CD4-positive, alpha-beta T cell (primary cell): Measurements from ENCODE around the gene STRBP. TPM values are rescaled to one million over a fixed set of nuclear protein-coding genes. Genes with fewer than 3 reads are reported as not detected.

Experiments
- ATAC-seq: fragments of 200-7000 bp; cut with Tn5 transposase; one replicate; pipeline ENCODE4 v1.10.0; 2022; ENCODE audit warnings: mild to moderate bottlenecking; ENCODE audit not compliant: poor library complexity
- CTCF ChIA-PET: fragments of 350-600 bp; sonication (Branson Sonifier 250); formaldehyde crosslinking; loops from one replicate; lab custom pipeline; 2021; ENCODE audit warnings: antibody characterized with exemption, inconsistent platforms; lab: Charles Lee
- POLR2A ChIA-PET: fragments of 350-600 bp; sonication (Branson Sonifier 250); formaldehyde crosslinking; loops from one replicate; lab custom pipeline; 2021; ENCODE audit warnings: antibody characterized with exemption, inconsistent platforms; lab: Charles Lee
- DNase-seq, 14 experiments: peaks; one replicate each; pipeline ENCODE4 v3.0.0-alpha.2; 2013 to 2020; ENCODE audit warnings: mixed read lengths in 2 of 14
- H3K27ac ChIP-seq, 2 donors: one replicate each; pipeline versions ENCODE4 v1.5.1 to v1.7.0; 2013; ENCODE audit warnings: low read length in 2 of 2, low read depth in 1 of 2, mild to moderate bottlenecking in 1 of 2
- H3K27me3 ChIP-seq, 2 experiments: 1 replicate in 1 of 2; 2 replicates in 1 of 2; pipeline versions ENCODE4 v1.6.1 to v1.7.0; 2013; ENCODE audit warnings: low read length in 2 of 2, control low read depth in 1 of 2, mild to moderate bottlenecking in 1 of 2, moderate library complexity in 1 of 2; ENCODE audit not compliant: insufficient read depth in 2 of 2, control insufficient read depth in 1 of 2
- H3K36me3 ChIP-seq: one replicate; pipeline ENCODE4 v1.6.1; 2013; ENCODE audit warnings: low read length, control low read depth; ENCODE audit not compliant: insufficient read depth
- H3K4me1 ChIP-seq: one replicate; pipeline ENCODE4 v1.6.1; 2013; ENCODE audit warnings: low read length, control low read depth; ENCODE audit not compliant: insufficient read depth
- H3K4me3 ChIP-seq: one replicate; pipeline ENCODE4 v1.5.1; 2013; ENCODE audit warnings: mild to moderate bottlenecking, low read length, moderate library complexity
- H3K9me3 ChIP-seq, 2 experiments: 1 replicate in 1 of 2; 2 replicates in 1 of 2; pipeline versions ENCODE4 v1.6.1 to v1.7.0; 2013; ENCODE audit warnings: low read length in 2 of 2, mild to moderate bottlenecking in 2 of 2, control low read depth in 1 of 2, moderate library complexity in 1 of 2; ENCODE audit not compliant: control insufficient read depth in 1 of 2, insufficient read depth in 1 of 2
- H3K27ac Mint-ChIP-seq: one replicate; pipeline ENCODE4 v1.8.0; 2020; ENCODE audit warnings: mixed read lengths
- H3K27me3 Mint-ChIP-seq: one replicate; pipeline ENCODE4 v1.8.0; 2021; ENCODE audit warnings: mixed read lengths
- H3K36me3 Mint-ChIP-seq: one replicate; pipeline ENCODE4 v1.8.0; 2021; ENCODE audit warnings: low read depth, mixed read lengths
- H3K4me1 Mint-ChIP-seq: one replicate; pipeline ENCODE4 v1.8.0; 2021; ENCODE audit warnings: low read depth, mixed read lengths
- H3K4me3 Mint-ChIP-seq: one replicate; pipeline ENCODE4 v1.8.0; 2020; ENCODE audit warnings: mild to moderate bottlenecking, mixed read lengths
- H3K9me3 Mint-ChIP-seq: one replicate; pipeline ENCODE4 v1.8.0; 2020; ENCODE audit warnings: mixed read lengths
- intact Hi-C, 2 experiments: fragments of 100-400 bp; cut with DNase I in 1 of 2; cut with micrococcal nuclease in 1 of 2; formaldehyde crosslinking; loops; one replicate each; pipeline versions ENCODE4 v1.15.1 to v1.9.0; 2023 to 2025; cut with DNase I, micrococcal nuclease
- total RNA-seq, 174 experiments: library from RNA in 2 of 174; stranded (reverse) in 2 of 174; gene quantifications; one replicate each; pipeline ENCODE4 v1.2.3 and lab custom pipeline; 2021 to 2026
- TF ChIP-seq, protein P1 (sequence below): fragments of 200-600 bp; IDR thresholded peaks from one replicate; pipeline ENCODE4 v1.8.0; 2022; ENCODE audit warnings: antibody characterized with exemption, mild to moderate bottlenecking

Gene STRBP
- total RNA-seq, 2 experiments from 2014 or later: 10.9 to 12.0 TPM

DNA sequence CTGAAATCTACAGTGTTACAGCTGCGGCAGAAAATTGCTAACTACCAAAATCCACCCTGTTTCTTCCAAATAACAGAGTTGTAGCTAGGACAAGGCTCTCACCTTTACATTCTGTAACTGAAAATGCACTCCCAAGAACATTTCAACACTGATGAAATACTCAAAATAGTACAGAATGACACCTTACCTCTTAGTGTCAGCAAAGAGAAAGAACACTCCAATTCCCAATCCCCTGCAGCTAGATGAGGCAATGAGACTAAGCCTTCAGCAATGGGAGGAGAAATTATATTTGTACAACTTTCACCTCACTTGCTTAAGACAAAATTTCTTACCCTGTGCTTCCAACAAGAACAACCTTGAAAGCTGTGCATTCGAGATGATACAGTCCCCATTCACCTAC lies 31.2 kb downstream of the STRBP start:
- H3K4me1 Mint-ChIP-seq: peaks cover 40% of the 10 kb centered on the region
- Histone ChIP-seq H3K9me3 (no peaks in the 10 kb centered on the region), H3K27me3 (no peaks in the 10 kb centered on the region), H3K27ac (no peak overlapping the region), H3K4me3 (no peak overlapping the region), H3K4me1 (no peaks in the 10 kb centered on the region), H3K36me3 (no peaks in the 10 kb centered on the region)
- intact Hi-C loops: no loop called here
- CTCF ChIA-PET: interaction anchor here (0.9 kb wide), 1 partner anchor 12 kb away, joined by 3 read pairs; no protein-coding TSS in a partner anchor
- no peak for DNase-seq
- no peaks in the 10 kb centered on the region for H3K9me3 Mint-ChIP-seq
- TF ChIP-seq, protein P1, sequence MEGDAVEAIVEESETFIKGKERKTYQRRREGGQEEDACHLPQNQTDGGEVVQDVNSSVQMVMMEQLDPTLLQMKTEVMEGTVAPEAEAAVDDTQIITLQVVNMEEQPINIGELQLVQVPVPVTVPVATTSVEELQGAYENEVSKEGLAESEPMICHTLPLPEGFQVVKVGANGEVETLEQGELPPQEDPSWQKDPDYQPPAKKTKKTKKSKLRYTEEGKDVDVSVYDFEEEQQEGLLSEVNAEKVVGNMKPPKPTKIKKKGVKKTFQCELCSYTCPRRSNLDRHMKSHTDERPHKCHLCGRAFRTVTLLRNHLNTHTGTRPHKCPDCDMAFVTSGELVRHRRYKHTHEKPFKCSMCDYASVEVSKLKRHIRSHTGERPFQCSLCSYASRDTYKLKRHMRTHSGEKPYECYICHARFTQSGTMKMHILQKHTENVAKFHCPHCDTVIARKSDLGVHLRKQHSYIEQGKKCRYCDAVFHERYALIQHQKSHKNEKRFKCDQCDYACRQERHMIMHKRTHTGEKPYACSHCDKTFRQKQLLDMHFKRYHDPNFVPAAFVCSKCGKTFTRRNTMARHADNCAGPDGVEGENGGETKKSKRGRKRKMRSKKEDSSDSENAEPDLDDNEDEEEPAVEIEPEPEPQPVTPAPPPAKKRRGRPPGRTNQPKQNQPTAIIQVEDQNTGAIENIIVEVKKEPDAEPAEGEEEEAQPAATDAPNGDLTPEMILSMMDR: no peak
- H3K27ac Mint-ChIP-seq: no peak overlapping the region
- H3K4me3 Mint-ChIP-seq: no peak overlapping the region
- H3K27me3 Mint-ChIP-seq: no peaks in the 10 kb centered on the region
- H3K36me3 Mint-ChIP-seq: peaks cover 15% of the 10 kb centered on the region
- ATAC-seq: no peak
- POLR2A ChIA-PET: interaction anchor here (0.6 kb wide), 1 partner anchor 30 kb away, joined by 3 read pairs; no protein-coding TSS in a partner anchor

DNA sequence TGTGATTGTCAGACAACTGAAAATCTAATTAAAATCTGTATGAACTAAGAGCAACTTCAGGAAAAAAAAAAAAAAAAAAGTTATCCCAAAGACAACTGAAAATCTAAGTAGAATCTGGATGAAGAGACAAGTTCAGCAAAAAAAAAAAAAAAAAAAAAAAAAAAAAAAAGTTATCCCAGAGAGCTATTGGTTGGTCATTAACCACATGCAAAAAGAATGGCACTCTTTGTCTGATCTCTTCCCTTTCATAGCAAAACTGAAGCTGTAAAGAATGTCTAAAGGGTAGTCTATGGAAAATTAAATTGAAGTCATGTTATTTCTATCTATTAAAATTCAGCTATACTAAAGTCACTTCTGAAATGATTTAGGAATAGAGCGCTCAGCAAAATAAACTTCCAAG lies 32.9 kb downstream of the STRBP start:
- Mint-ChIP-seq H3K27me3 (no peaks in the 10 kb centered on the region), H3K9me3 (no peaks in the 10 kb centered on the region), H3K4me1 (peaks cover 35% of the 10 kb centered on the region), H3K4me3 (no peak overlapping the region), H3K36me3 (peaks cover 11% of the 10 kb centered on the region), H3K27ac (no peak overlapping the region)
- ChIA-PET CTCF (interaction anchor here (2.1 kb wide), 1 partner anchor 10 kb away, joined by 8 read pairs; no protein-coding TSS in a partner anchor), POLR2A (no interaction called here)
- Histone ChIP-seq H3K27ac (no peak overlapping the region), H3K4me3 (no peak overlapping the region), H3K4me1 (no peaks in the 10 kb centered on the region), H3K9me3 (no peaks in the 10 kb centered on the region), H3K27me3 (no peaks in the 10 kb centered on the region), H3K36me3 (no peaks in the 10 kb centered on the region)
- TF ChIP-seq, protein P1: no peak
- no peak for DNase-seq
- intact Hi-C loops: no loop called here
- ATAC-seq: no peak

DNA sequence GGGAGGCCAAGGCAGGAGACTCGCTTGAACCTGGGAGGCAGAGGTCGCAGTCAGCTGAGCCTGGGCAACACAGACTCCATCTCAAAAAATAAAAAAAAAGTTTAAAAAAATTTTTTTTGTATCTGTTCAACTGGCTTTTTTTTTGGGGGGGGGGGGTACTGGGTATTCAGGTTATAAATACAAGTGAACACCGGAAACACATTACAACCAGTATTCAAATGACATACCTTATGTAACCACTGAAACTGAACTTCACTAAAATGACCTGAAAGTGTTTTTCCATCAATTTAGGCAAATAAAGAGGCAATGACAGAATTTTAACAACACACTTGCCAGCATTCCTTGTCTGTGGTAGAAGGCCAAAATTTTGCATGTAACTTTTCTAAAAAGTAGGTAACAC lies 33.5 kb downstream of the STRBP start:
- ChIA-PET POLR2A (no interaction called here), CTCF (interaction anchor here (0.7 to 2.1 kb wide), 2 partner anchors 9 to 140 kb away, joined by 3 to 8 read pairs; no protein-coding TSS in a partner anchor)
- no peak overlapping the region for H3K4me3 ChIP-seq
- no peak overlapping the region for H3K27ac ChIP-seq
- intact Hi-C loops: no loop called here
- H3K9me3 ChIP-seq: no peaks in the 10 kb centered on the region
- TF ChIP-seq, protein P1: no peak
- peaks cover 11% of the 10 kb centered on the region for H3K36me3 Mint-ChIP-seq
- no peak for DNase-seq
- H3K27me3 ChIP-seq: no peaks in the 10 kb centered on the region
- no peaks in the 10 kb centered on the region for H3K36me3 ChIP-seq
- ATAC-seq: no peak
- H3K27me3 Mint-ChIP-seq: no peaks in the 10 kb centered on the region
- H3K4me1 ChIP-seq: no peaks in the 10 kb centered on the region
- no peaks in the 10 kb centered on the region for H3K9me3 Mint-ChIP-seq
- H3K27ac Mint-ChIP-seq: no peak overlapping the region
- H3K4me1 Mint-ChIP-seq: peaks cover 30% of the 10 kb centered on the region
- H3K4me3 Mint-ChIP-seq: no peak overlapping the region
